ENCODE measurements around the gene SLC25A11. TPM values are rescaled to one million over a fixed set of nuclear protein-coding genes. Genes with fewer than 3 reads are reported as not detected.
A peak's percentile ranks its signal among the peaks of the same experiment; 100 is the strongest.

The SLC25A11 gene
- total and polyA plus RNA-seq, 8 donors: 10.9 to 25.5 (median 21.4) TPM

GRCh38 chr17:4891411-4892410 is 48.1 kb downstream of the SLC25A11 start:
- intact Hi-C loops (cut with DNase I): loop anchor here (10.0 kb wide), 3 partner anchors 97 to 177 kb away; partner anchors contain the start of genes ARRB2 (in 1 of the 3), CXCL16 (in 1 of the 3), MED11 (in 1 of the 3) and PSMB6 (in 1 of the 3)

GRCh38 chr17:4887581-4887980 is 52.3 kb downstream of the SLC25A11 start:
- peaks cover 9 to 29% (median 22%) of the 10 kb centered on the region in 3 donors for H3K36me3 ChIP-seq
- no peaks in the 10 kb centered on the region for H3K4me1 ChIP-seq
- no peaks in the 10 kb centered on the region for H3K27me3 ChIP-seq
- DNase-seq (no peak), ATAC-seq (no peak), FAIRE-seq (no peak)
- no peak for TF ChIP-seq CTCF (IDR thresholded peaks at IDR 0.05)
- no peak overlapping the region for H3K4me3 ChIP-seq
- WGBS, 2 donors: 90 to 93% methylated on average over 18 of the region's 18 CpGs
- H3K27ac ChIP-seq: no peak overlapping the region
- no peaks in the 10 kb centered on the region for H3K9me3 ChIP-seq
- intact Hi-C loops (cut with DNase I): loop anchor here in 1 of 3 donors (5.0 kb wide), 1 partner anchor 100 kb away; the partner anchor contains the start of genes GLTPD2 and VMO1

More at GRCh38 chr17:4891411-4892410, 48.1 kb downstream of the SLC25A11 start:
- no peaks in the 10 kb centered on the region for H3K9me3 ChIP-seq
- no peak overlapping the region for H3K27ac ChIP-seq
- no peaks in the 10 kb centered on the region for H3K27me3 ChIP-seq
- peak in 3 of 6 donors; percentile 14 to 81 (median 39) for DNase-seq
- peaks cover 4 to 36% (median 15%) of the 10 kb centered on the region in 3 donors for H3K36me3 ChIP-seq
- no peaks in the 10 kb centered on the region for H3K4me1 ChIP-seq
- no peak overlapping the region for H3K4me3 ChIP-seq
- no peak for TF ChIP-seq CTCF (IDR thresholded peaks at IDR 0.05)
- FAIRE-seq: no peak
- no peak for ATAC-seq
- 91 to 92% methylated on average over 42 of the region's 42 CpGs for WGBS, 2 donors

Small RNAs within 50 kb of the gene (microRNA-seq; reads per million reads assigned to microRNA genes)
- gene MIR6864 (0 reads per million in 2 donors), gene MIR6865 (0.39 to 0.59 reads per million in 2 donors)

Other genes with a start within 250 kb of the SLC25A11 start
- gene PELP1, start 235.9 kb downstream of the SLC25A11 start, total RNA-seq: 10 to 100 TPM; 15.9 to 31.2 (median 21.5) TPM
- 10 to 100 TPM; 34.6 to 38.0 TPM for gene PELP1, start 235.9 kb downstream of the SLC25A11 start, polyA plus RNA-seq
- 10 to 100 TPM; 11.2 to 49.6 (median 15.1) TPM for gene ARRB2, start 229.4 kb downstream of the SLC25A11 start, total RNA-seq
- gene ARRB2, start 229.4 kb downstream of the SLC25A11 start, polyA plus RNA-seq: 10 to 100 TPM; 21.3 to 22.2 TPM
- 10 to 100 TPM in 4 of 6 donors, 1 to 10 TPM in 2; 8.6 to 11.6 (median 10.7) TPM for gene MED11, start 208.6 kb downstream of the SLC25A11 start, total RNA-seq
- 10 to 100 TPM; 26.0 to 31.1 TPM for gene MED11, start 208.6 kb downstream of the SLC25A11 start, polyA plus RNA-seq
- gene ZMYND15, start 200.2 kb downstream of the SLC25A11 start, total RNA-seq: 1 to 10 TPM in 2 of 6 donors, under 1 TPM in 4; 0.39 to 3.2 (median 0.69) TPM
- 1 to 10 TPM; 1.6 to 3.0 TPM for gene ZMYND15, start 200.2 kb downstream of the SLC25A11 start, polyA plus RNA-seq
- gene CXCL16, start 200.1 kb downstream of the SLC25A11 start, total RNA-seq: 10 to 100 TPM in 3 of 6 donors, 1 to 10 TPM in 3; 7.6 to 55.6 (median 10.0) TPM
- 10 to 100 TPM in 1 of 2 donors, 1 to 10 TPM in 1; 7.9 to 12.9 TPM for gene CXCL16, start 200.1 kb downstream of the SLC25A11 start, polyA plus RNA-seq
- 1 to 10 TPM in 1 of 6 donors, under 1 TPM in 3, not detected in 2; 0.31 to 1.2 (median 0.61) TPM for gene TM4SF5, start 168.2 kb downstream of the SLC25A11 start, total RNA-seq
- under 1 TPM; 0.46 to 0.77 TPM for gene TM4SF5, start 168.2 kb downstream of the SLC25A11 start, polyA plus RNA-seq
- 1 to 10 TPM in 3 of 6 donors, under 1 TPM in 2, not detected in 1; 0.28 to 2.2 (median 1.2) TPM for gene VMO1, start 153.7 kb downstream of the SLC25A11 start, total RNA-seq
- 1 to 10 TPM in 1 of 2 donors, under 1 TPM in 1; 0.87 to 1.6 TPM for gene VMO1, start 153.7 kb downstream of the SLC25A11 start, polyA plus RNA-seq
- gene GLTPD2, start 151.1 kb downstream of the SLC25A11 start, total RNA-seq: under 1 TPM in 1 of 6 donors, not detected in 5; 0.39 TPM
- under 1 TPM in 1 of 2 donors, not detected in 1; 0.23 TPM for gene GLTPD2, start 151.1 kb downstream of the SLC25A11 start, polyA plus RNA-seq
- gene PSMB6, start 143.9 kb downstream of the SLC25A11 start, total RNA-seq: 10 to 100 TPM; 31.3 to 55.4 (median 46.1) TPM
- 100 to 1,000 TPM in 1 of 2 donors, 10 to 100 TPM in 1; 53.1 to 103 TPM for gene PSMB6, start 143.9 kb downstream of the SLC25A11 start, polyA plus RNA-seq
- 10 to 100 TPM; 11.7 to 26.1 (median 17.9) TPM for gene PLD2, start 132.9 kb downstream of the SLC25A11 start, total RNA-seq
- 10 to 100 TPM; 24.5 to 25.8 TPM for gene PLD2, start 132.9 kb downstream of the SLC25A11 start, polyA plus RNA-seq
- gene MINK1, start 106.7 kb downstream of the SLC25A11 start, total RNA-seq: 10 to 100 TPM; 39.6 to 70.3 (median 44.0) TPM
- gene MINK1, start 106.7 kb downstream of the SLC25A11 start, polyA plus RNA-seq: 10 to 100 TPM; 62.3 to 79.3 TPM
- gene C17orf107, start 40.5 kb downstream of the SLC25A11 start, total RNA-seq: 1 to 10 TPM; 2.8 to 6.9 (median 3.1) TPM
- gene C17orf107, start 40.5 kb downstream of the SLC25A11 start, polyA plus RNA-seq: 1 to 10 TPM; 1.9 to 2.7 TPM
- gene CHRNE, start 36.9 kb downstream of the SLC25A11 start, total RNA-seq: 1 to 10 TPM in 5 of 6 donors, under 1 TPM in 1; 0.76 to 2.0 (median 1.5) TPM
- gene CHRNE, start 36.9 kb downstream of the SLC25A11 start, polyA plus RNA-seq: 1 to 10 TPM in 1 of 2 donors, under 1 TPM in 1; 0.77 to 1.1 TPM
- under 1 TPM in 3 of 6 donors, not detected in 3; 0.06 to 0.37 (median 0.15) TPM for gene GP1BA, start 7.8 kb downstream of the SLC25A11 start, total RNA-seq
- under 1 TPM in 1 of 2 donors, not detected in 1; 0.11 TPM for gene GP1BA, start 7.8 kb downstream of the SLC25A11 start, polyA plus RNA-seq
- 10 to 100 TPM; 40.8 to 64.5 (median 46.7) TPM for gene RNF167, start 222 bp upstream of the SLC25A11 start, total RNA-seq
- gene RNF167, start 222 bp upstream of the SLC25A11 start, polyA plus RNA-seq: 100 to 1,000 TPM; 102 to 118 TPM
- 100 to 1,000 TPM in 4 of 6 donors, 10 to 100 TPM in 2; 63.6 to 195 (median 125) TPM for gene PFN1, start 8.5 kb upstream of the SLC25A11 start, total RNA-seq
- 100 to 1,000 TPM; 148 to 162 TPM for gene PFN1, start 8.5 kb upstream of the SLC25A11 start, polyA plus RNA-seq
- gene ENO3, start 11.1 kb upstream of the SLC25A11 start, total RNA-seq: 1 to 10 TPM; 1.5 to 6.3 (median 2.5) TPM
- 10 to 100 TPM; 17.0 to 20.3 TPM for gene ENO3, start 11.1 kb upstream of the SLC25A11 start, polyA plus RNA-seq
- gene SPAG7, start 27.8 kb upstream of the SLC25A11 start, total RNA-seq: 10 to 100 TPM; 15.8 to 31.7 (median 23.8) TPM
- 10 to 100 TPM; 40.3 to 58.4 TPM for gene SPAG7, start 27.8 kb upstream of the SLC25A11 start, polyA plus RNA-seq
- 10 to 100 TPM; 13.6 to 28.0 (median 19.8) TPM for gene CAMTA2, start 47.6 kb upstream of the SLC25A11 start, total RNA-seq
- 10 to 100 TPM; 68.1 to 86.3 TPM for gene CAMTA2, start 47.6 kb upstream of the SLC25A11 start, polyA plus RNA-seq
- gene INCA1, start 57.5 kb upstream of the SLC25A11 start, total RNA-seq: under 1 TPM; 0.28 to 0.81 (median 0.34) TPM
- gene INCA1, start 57.5 kb upstream of the SLC25A11 start, polyA plus RNA-seq: 1 to 10 TPM; 1.8 to 2.4 TPM
- gene KIF1C, start 57.9 kb upstream of the SLC25A11 start, total RNA-seq: 100 to 1,000 TPM in 1 of 6 donors, 10 to 100 TPM in 5; 72.8 to 103 (median 78.7) TPM
- 10 to 100 TPM; 22.3 to 41.6 TPM for gene KIF1C, start 57.9 kb upstream of the SLC25A11 start, polyA plus RNA-seq
- gene SLC52A1, start 95.4 kb upstream of the SLC25A11 start, total RNA-seq: not detected
- gene SLC52A1, start 95.4 kb upstream of the SLC25A11 start, polyA plus RNA-seq: under 1 TPM in 1 of 2 donors, not detected in 1; 0.08 TPM
- gene ZFP3, start 138.4 kb upstream of the SLC25A11 start, total RNA-seq: 1 to 10 TPM; 2.7 to 5.2 (median 3.5) TPM
- gene ZFP3, start 138.4 kb upstream of the SLC25A11 start, polyA plus RNA-seq: 1 to 10 TPM; 1.9 to 3.2 TPM
- 1 to 10 TPM; 2.8 to 5.5 (median 3.6) TPM for gene ZNF232, start 171.8 kb upstream of the SLC25A11 start, total RNA-seq
- 1 to 10 TPM; 5.8 to 7.1 TPM for gene ZNF232, start 171.8 kb upstream of the SLC25A11 start, polyA plus RNA-seq
- gene USP6, start 176.0 kb upstream of the SLC25A11 start, total RNA-seq: under 1 TPM; 0.03 to 0.09 (median 0.05) TPM
- under 1 TPM; 0.04 to 0.09 TPM for gene USP6, start 176.0 kb upstream of the SLC25A11 start, polyA plus RNA-seq

Measured in pancreas (tissue), 10 donors.